Keratinocyte (primary cell): ENCODE data around the gene TRDN. TPM values are rescaled to one million over a fixed set of nuclear protein-coding genes. Genes with fewer than 3 reads are reported as not detected.

Source experiments
- DNase-seq: peaks from one replicate; pipeline ENCODE4 v3.0.0-alpha.2; 2011; ENCODE audit warnings: low read depth, missing footprints, low spot score
- FAIRE-seq: peaks from 2 replicates; lab custom pipeline; 2011; peaks lifted over from hg19 to GRCh38; lab: Jason Lieb, UNC
- H2AFZ ChIP-seq: 2 replicates; pipeline ENCODE4 v1.6.0; 2012; ENCODE audit warnings: low read length, control low read depth, inconsistent platforms; ENCODE audit not compliant: control insufficient read depth
- H3K27ac ChIP-seq: 2 replicates; pipeline ENCODE4 v1.5.1; 2011; ENCODE audit warnings: low read length; ENCODE audit not compliant: control insufficient read depth, insufficient read depth
- H3K27me3 ChIP-seq: 3 replicates; pipeline ENCODE4 v1.6.0; 2011; ENCODE audit warnings: low read length; ENCODE audit not compliant: control insufficient read depth, insufficient read depth; ENCODE audit errors: extremely low read depth
- H3K36me3 ChIP-seq, 2 experiments: 2 replicates in 1 of 2; 3 replicates in 1 of 2; pipeline ENCODE4 v1.5.1; 2011; ENCODE audit warnings: low read length in 2 of 2, mild to moderate bottlenecking in 1 of 2; ENCODE audit not compliant: control insufficient read depth in 2 of 2, insufficient read depth in 2 of 2; ENCODE audit errors: extremely low read depth in 1 of 2
- H3K4me1 ChIP-seq: 3 replicates; pipeline ENCODE4 v1.5.1; 2011; ENCODE audit warnings: low read length; ENCODE audit not compliant: control insufficient read depth, insufficient read depth; ENCODE audit errors: extremely low read depth
- H3K4me2 ChIP-seq: 3 replicates; pipeline ENCODE4 v1.6.0; 2011; ENCODE audit warnings: low read depth, low read length; ENCODE audit not compliant: control insufficient read depth, insufficient read depth; ENCODE audit errors: extremely low read depth
- H3K4me3 ChIP-seq, 3 experiments: fragments of 200-600 bp in 1 of 3; sonication (generic) in 1 of 3; 2 replicates in 2 of 3; 3 replicates in 1 of 3; pipeline ENCODE4 v1.5.1; 2011 to 2016; ENCODE audit warnings: low read length in 3 of 3, mild to moderate bottlenecking in 3 of 3, control low read depth in 2 of 3, inconsistent platforms in 1 of 3, low read depth in 1 of 3, mixed read lengths in 1 of 3, mixed run types in 1 of 3, moderate library complexity in 1 of 3; ENCODE audit not compliant: control insufficient read depth in 2 of 3, insufficient read depth in 2 of 3; ENCODE audit errors: extremely low read depth in 1 of 3
- H3K79me2 ChIP-seq: 2 replicates; pipeline ENCODE4 v1.6.0; 2012; ENCODE audit warnings: low read length; ENCODE audit not compliant: control insufficient read depth, insufficient read depth
- H3K9ac ChIP-seq: 3 replicates; pipeline ENCODE4 v1.6.0; 2011; ENCODE audit warnings: low read length; ENCODE audit not compliant: control insufficient read depth, insufficient read depth; ENCODE audit errors: extremely low read depth
- H3K9me1 ChIP-seq: 3 replicates; pipeline ENCODE4 v1.6.0; 2011; ENCODE audit warnings: low read length; ENCODE audit not compliant: control insufficient read depth, insufficient read depth; ENCODE audit errors: extremely low read depth
- H3K9me3 ChIP-seq: 2 replicates; pipeline ENCODE4 v1.5.1; 2012; ENCODE audit warnings: low read depth, low read length; ENCODE audit not compliant: control insufficient read depth
- H4K20me1 ChIP-seq: 3 replicates; pipeline ENCODE4 v1.6.0; 2011; ENCODE audit warnings: low read length; ENCODE audit not compliant: control insufficient read depth, insufficient read depth; ENCODE audit errors: extremely low read depth
- CTCF ChIP-seq, 3 experiments: IDR thresholded peaks in 1 of 3; conservative IDR thresholded peaks in 1 of 3; optimal IDR thresholded peaks in 1 of 3; 2 replicates in 2 of 3; 3 replicates in 1 of 3; pipeline versions ENCODE3 to v1.5.1; 2011; ENCODE audit warnings: low read length in 3 of 3, mild to moderate bottlenecking in 3 of 3, moderate library complexity in 2 of 3, control low read depth in 1 of 3, inconsistent platforms in 1 of 3; ENCODE audit not compliant: insufficient read depth in 2 of 3; ENCODE audit errors: extremely low read depth in 1 of 3
- EZH2 ChIP-seq: IDR thresholded peaks from one replicate; pipeline ENCODE4 v1.6.1; 2012; ENCODE audit warnings: inconsistent platforms, mild to moderate bottlenecking, low read length, moderate library complexity
- dilution Hi-C: fragments of 300-500 bp; cut with MboI; formaldehyde crosslinking; loops from one replicate; pipeline ENCODE4 v1.7.0; 2020; ENCODE audit warnings: low sequenced_read_pairs; ENCODE audit not compliant: extremely low pct_ligation_motif_present
- polyA plus RNA-seq, 5 experiments: library from polyadenylated mRNA; depleted of rRNA in 3 of 5; stranded (reverse) in 3 of 5; stranded (forward) in 1 of 5; unstranded in 1 of 5; fragments of >200 nt; gene quantifications; 1 replicate in 1 of 5; 2 replicates in 3 of 5; 3 replicates in 1 of 5; pipeline versions ENCODE4 v1.2.1 to v1.2.3, GENCODE V29; 2011 to 2012; ENCODE audit warnings: missing spikeins in 2 of 5, low read depth in 1 of 5, low replicate concordance in 1 of 5

TRDN gene
- polyA plus RNA-seq, 1 donor (not counting 4 experiments of a cell fraction or from before 2014, with no cell fraction given), result not detected

- H4K20me1 ChIP-seq, result no peaks in the 10 kb centered on the region
- no peak overlapping the region for H3K4me3 ChIP-seq
- no peaks in the 10 kb centered on the region for H3K27me3 ChIP-seq
- H3K4me1 ChIP-seq, result no peaks in the 10 kb centered on the region
- dilution Hi-C loops, result no loop called here
- H2AFZ ChIP-seq, result no peak overlapping the region
- DNase-seq (no peak), FAIRE-seq (no peak)
- no peak overlapping the region for H3K4me2 ChIP-seq
- H3K9me1 ChIP-seq, result no peaks in the 10 kb centered on the region
- H3K36me3 ChIP-seq, result no peaks in the 10 kb centered on the region
- no peaks in the 10 kb centered on the region for H3K9me3 ChIP-seq
- no peak overlapping the region for H3K27ac ChIP-seq
- no peak for TF ChIP-seq CTCF (optimal IDR thresholded peaks at IDR 0.05 in 1 of 3, IDR thresholded peaks at IDR 0.05 in 1 of 3, conservative IDR thresholded peaks at IDR 0.05 in 1 of 3; ENCODE audit: extremely low read depth in 1 of 3, insufficient read depth in 2 of 3, low read length in 3 of 3)
- no peak for TF ChIP-seq EZH2
- no peaks in the 10 kb centered on the region for H3K79me2 ChIP-seq
- no peak overlapping the region for H3K9ac ChIP-seq
These were observed 197.4 kb downstream of the TRDN start for GRCh38 chr6:123439371-123439770.

GRCh38 chr6:123434186-123434585, 202.6 kb downstream of the TRDN start:
- dilution Hi-C loops, result no loop called here
- no peak overlapping the region for H3K4me2 ChIP-seq
- H3K9ac ChIP-seq, result no peak overlapping the region
- no peaks in the 10 kb centered on the region for H3K4me1 ChIP-seq
- H3K9me1 ChIP-seq, result no peaks in the 10 kb centered on the region
- H2AFZ ChIP-seq, result no peak overlapping the region
- no peaks in the 10 kb centered on the region for H4K20me1 ChIP-seq
- H3K4me3 ChIP-seq, result no peak overlapping the region
- no peaks in the 10 kb centered on the region for H3K27me3 ChIP-seq
- no peak for DNase-seq
- H3K9me3 ChIP-seq, result no peaks in the 10 kb centered on the region
- no peak for TF ChIP-seq EZH2
- no peak for TF ChIP-seq CTCF (optimal IDR thresholded peaks at IDR 0.05 in 1 of 3, IDR thresholded peaks at IDR 0.05 in 1 of 3, conservative IDR thresholded peaks at IDR 0.05 in 1 of 3; ENCODE audit: extremely low read depth in 1 of 3, insufficient read depth in 2 of 3, low read length in 3 of 3)
- no peak overlapping the region for H3K27ac ChIP-seq
- no peaks in the 10 kb centered on the region for H3K79me2 ChIP-seq
- FAIRE-seq, result no peak
- no peaks in the 10 kb centered on the region for H3K36me3 ChIP-seq
